SH-SY5Y (cell line): Measurements from ENCODE around the gene PAX5.

Experiments
- GATA2 ChIP-seq: IDR thresholded peaks from 2 replicates; pipeline ENCODE4 v1.6.1; 2011; ENCODE audit warnings: mild to moderate bottlenecking, low read depth, low read length
- GATA3 ChIP-seq: IDR thresholded peaks from 2 replicates; pipeline ENCODE4 v1.6.1; 2011; ENCODE audit warnings: low read depth, mild to moderate bottlenecking, low read length, moderate library complexity

GRCh38 chr9:36960575-36960955 is 73.5 kb downstream of the PAX5 start:
- no peak for TF ChIP-seq GATA3
- TF ChIP-seq GATA2 = no peak
